Activated CD4-positive, alpha-beta T cell treated with anti-CD3 and anti-CD28 coated beads, Interleukin-2, amount 50 U/mL, for 48 hours (primary cell): ENCODE data around the gene SOX6.
"Not testable (repeated sequence)": the region's sequence is repeated elsewhere in the genome, so short reads cannot be mapped to it uniquely, and the experiment has no call there.

Experiments
- DNase-seq, 2 experiments: peaks; one replicate each; pipeline ENCODE4 v3.0.0-alpha.2; 2020

Gene SOX6

GRCh38 chr11:16356057-16356760 lies at the start of gene SOX6:
TSS of gene SOX6 (minus strand) at chr11:16356546. CDS start at chr11:16341248, 15,298 bp downstream.
- DNase-seq, result no peak

DNA sequence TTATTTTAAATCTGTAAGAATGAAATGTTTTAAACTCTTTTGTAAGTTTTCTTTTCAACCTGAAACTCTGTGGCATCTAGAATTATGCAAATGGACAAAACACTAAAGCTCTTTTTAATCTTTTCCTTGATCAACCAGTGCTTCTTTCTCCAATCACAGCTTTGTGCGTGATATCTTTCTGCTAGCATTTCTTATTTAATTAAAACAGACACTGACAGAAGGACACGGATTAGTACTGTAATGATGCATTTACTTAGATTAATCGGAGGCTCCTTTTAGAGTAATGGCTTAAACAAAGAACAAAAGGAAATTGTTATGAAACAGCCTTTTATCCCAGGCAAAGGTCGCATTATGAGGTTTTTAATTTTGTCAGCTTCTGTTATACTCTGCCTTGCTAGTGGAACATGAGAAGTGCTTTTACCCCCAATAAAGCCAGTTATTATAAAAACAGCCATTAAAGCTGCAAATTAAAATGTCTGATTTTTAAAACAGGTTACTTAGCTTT lies 48.5 kb upstream of the SOX6 start:
- DNase-seq, result no peak

DNA sequence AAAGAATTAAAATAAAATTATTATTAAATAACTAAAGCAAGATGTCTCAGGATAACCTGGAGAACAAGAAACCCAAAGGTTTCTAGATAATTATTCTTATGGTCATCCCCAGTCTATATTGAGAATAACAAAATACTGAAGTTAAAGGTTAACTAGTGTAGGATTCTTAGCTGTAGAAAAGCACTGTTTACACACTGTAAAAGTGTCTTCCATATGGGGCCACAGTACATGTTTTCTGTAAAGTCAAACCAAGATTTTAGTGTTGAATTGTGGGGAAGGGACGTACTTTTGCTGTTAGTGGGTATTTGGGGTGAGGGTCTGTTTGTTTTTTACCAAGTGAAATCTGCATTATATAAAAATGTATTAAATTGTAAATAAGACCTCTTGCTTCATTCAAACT lies 47.5 kb upstream of the SOX6 start:
- DNase-seq, result no peak

DNA sequence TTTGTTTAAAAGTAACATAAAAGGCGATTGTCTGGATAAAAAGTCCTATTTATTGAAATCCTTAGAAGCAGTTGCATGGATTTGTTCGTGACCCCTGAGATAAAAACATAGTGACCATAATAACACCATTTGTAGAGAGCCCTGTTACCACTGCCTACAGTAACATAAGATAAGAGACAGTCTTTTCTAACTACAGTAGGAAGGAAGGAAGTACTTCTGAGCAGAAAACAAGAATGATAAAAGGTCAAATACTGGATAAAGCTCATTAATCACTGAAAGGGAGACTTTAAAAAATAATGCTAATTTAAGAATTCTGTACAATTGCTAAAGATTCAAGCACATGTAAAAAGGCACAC lies 47.1 kb upstream of the SOX6 start:
- DNase-seq, result no peak

DNA sequence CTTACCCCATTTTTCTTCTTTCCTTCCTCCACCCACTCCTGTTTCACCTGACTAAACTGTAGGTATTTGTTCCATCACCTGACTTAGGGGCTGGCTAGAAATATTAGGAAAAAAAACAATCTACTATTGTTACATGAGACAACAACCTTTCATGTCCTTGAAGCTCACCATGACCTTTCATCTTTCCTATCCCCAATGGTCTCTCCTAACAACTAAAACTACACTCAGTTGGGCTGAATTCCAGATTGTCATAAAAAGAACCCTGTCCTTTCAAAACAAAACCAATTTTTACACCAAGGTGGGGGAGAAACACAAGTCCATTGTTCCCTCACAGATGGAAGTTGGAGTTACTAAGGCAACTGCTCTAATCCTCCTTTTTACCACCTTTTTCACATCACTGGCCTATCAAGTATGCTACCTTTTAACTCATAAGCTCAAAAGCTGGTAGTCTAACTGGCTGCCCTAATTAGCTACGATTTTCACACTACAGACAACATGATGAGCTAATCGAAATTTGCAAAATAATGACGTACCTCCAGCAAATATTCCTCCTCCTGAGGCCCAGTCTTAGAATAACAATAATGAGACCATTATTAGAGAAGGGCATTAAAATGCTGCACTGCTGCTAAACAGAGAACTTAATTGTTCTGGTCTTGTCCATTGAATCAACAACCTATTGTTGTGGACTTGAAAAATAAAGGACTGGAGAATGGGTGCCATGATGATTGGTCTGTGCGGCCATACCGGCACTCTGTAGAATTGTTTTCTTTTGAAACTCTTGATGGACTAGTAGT lies 46.5 kb upstream of the SOX6 start:
- no peak for DNase-seq

DNA sequence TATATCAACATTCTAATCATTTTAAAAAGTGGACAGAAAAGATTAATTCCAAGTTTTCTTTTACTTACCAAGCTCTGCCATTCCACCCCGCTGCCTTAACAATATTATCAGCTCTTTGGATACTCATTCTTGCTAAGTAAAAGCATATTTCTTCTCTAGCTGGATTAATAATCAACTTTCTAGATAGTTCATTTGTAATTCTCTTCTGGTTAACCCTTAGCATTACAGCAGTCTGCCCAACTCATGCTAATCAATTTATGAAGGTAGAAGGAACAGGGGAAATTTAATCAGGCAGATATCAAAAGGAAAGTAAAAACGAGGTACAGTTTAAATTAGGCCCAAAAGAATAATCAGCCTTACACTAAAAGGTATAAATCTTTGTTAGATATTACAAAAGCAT lies 41.0 kb upstream of the SOX6 start:
- DNase-seq, result no peak

DNA sequence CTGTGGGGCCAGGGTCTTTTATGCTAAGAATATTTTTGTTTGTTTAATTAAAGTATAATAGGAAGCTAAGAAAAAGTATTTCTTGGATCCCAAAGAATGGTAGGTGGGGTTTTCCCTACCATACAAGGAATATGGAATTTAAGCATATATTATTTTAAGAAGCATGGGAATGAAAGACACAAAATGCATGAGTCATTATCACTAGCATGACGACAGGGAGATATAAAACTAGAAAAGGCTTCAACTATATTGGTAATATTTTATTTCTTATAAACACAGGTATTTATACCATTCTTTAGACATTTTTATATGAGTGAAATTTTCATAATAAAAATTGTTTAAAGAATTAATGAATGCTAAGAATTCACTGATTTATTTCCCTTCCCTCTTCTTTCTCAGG lies 39.3 kb upstream of the SOX6 start:
- no peak for DNase-seq

DNA sequence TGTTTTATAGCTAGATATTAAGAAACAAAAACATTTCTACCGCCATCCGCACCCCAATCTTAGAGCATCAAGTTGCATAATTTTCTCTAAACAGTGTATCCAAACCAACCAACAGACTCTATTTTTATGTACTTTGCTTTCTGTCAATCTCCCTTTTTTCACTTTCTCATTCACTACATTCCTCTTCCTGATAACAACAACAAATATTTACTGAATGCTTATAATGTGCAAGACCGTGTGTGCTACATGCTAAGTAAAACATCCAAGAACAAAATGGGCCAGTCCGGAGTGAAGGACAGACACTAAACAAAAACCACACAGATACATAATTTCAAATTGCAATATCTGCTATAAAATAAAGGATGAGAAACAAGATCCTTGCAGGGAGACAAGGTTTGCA lies 38.6 kb upstream of the SOX6 start:
- no peak for DNase-seq

DNA sequence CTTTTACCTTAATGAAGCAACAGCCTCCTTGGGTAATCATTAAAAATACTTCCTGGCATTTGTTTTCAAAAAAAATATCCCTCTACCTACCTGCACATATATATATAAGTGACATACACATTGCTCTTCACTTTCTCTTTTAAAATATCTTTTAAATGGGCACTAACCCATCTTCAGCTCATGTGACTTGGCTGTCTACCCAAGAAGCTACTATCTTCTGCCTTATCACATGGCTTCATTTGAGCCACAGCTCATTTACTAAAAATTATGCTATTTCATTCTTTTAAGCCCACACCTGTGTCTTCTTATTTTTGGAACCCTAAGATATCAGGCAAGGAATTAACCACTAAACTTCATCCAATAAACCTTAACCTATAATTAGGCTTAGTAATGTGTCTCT lies 37.0 kb upstream of the SOX6 start:
- DNase-seq, result no peak

- no peak for DNase-seq
These were observed 36.3 kb upstream of the SOX6 start for GRCh38 chr11:16392616-16393015.

GRCh38 chr11:16390826-16391225 lies 34.5 kb upstream of the SOX6 start:
- DNase-seq, result not testable (repeated sequence)

- DNase-seq, result no peak
These were observed 28.8 kb upstream of the SOX6 start for GRCh38 chr11:16385099-16385498.

GRCh38 chr11:16382638-16383380 lies 26.5 kb upstream of the SOX6 start:
- no peak for DNase-seq

- no peak for DNase-seq
These were observed 25.8 kb upstream of the SOX6 start for GRCh38 chr11:16382186-16382585.

GRCh38 chr11:16380941-16381568 lies 24.7 kb upstream of the SOX6 start:
- no peak for DNase-seq

- no peak for DNase-seq
These were observed 22.6 kb upstream of the SOX6 start for GRCh38 chr11:16378906-16379305.

DNA sequence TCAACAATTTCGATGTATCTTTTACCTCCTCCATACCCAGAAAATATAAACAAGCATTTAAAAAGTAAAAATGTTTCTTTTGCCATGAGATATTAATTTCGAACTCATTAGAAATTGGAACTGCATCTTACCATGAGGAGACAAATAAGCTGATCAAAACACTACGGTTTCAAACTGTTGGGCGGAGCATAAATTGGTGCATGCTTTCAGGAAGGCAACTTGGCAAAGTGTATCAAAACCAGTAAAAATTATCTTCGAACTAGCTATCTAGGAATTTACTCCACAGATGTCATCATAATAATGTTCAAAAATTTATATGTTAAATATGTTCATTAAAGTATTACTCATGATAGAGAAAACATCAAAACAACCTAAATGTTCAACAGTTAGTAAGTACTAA lies 21.4 kb upstream of the SOX6 start:
- no peak for DNase-seq

- not testable (repeated sequence) for DNase-seq
These were observed 19.3 kb upstream of the SOX6 start for GRCh38 chr11:16375664-16376063.

- DNase-seq, result no peak
These were observed 17.4 kb upstream of the SOX6 start for GRCh38 chr11:16373768-16374167.

DNA sequence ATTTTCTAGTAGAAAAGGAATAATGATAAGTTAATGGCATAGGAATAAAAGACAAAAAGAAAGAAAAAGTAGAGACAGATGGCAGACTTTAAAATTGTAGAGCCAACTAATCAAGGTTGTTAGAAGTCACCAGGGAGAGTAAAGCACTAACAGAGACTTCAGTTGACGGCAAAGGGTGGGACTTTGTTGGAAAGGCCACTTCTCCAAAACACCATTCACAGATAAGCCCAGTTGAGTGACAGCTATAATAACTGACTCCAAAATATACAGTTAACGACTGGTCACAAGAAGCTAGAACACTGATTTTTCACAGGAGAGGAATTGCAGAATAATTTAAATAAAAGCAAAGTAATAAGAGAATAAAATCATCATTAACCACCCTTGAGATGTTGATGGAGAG lies 16.0 kb upstream of the SOX6 start:
- no peak for DNase-seq

DNA sequence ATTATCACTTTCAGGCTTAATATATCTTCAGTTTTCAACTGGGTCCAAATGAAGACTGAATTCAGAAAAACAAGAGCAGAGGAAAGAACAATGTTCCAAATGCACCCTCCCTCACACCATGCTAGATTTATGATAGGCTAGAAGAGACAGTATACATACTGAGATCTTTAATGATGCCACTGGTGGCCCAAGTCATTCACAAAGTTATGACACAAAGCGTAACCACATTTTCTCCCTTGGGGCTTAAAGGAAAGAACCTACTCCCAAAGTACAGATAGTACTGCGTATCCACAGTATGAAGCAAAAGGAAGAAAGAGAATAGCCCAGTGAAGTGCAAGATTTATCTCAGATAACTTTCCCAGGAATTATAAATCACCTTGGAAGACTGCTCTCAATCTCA lies 10.9 kb upstream of the SOX6 start:
- no peak for DNase-seq

DNA sequence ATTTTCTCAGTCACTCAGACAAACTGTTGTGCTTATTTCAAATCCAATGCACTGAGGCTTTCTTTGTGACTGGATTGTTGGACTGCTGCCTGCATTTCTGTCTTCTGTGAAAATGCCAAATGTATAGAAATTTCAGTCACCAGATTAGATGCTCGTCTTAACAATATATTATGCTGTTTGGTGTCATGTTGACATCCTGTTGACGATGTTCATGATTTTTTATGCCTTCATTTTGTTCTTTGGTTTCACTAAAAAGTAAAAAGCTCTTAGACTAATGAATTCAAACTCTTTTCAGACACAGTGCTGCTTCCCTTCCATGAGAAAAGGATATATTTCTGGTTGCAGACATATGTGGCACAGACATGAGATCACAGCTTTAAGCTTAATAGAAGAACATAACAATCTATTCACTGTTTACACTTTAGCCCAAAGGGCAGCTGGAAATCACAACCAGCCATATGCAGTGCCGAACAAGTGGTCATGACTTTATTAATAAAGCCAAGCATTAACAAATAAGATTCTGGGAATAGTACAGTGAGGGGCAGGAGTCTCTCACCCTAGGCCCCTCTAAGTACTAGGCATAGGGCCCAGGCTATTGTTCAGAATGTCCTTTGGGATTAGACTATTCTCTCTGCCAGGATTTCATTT lies 9.4 kb upstream of the SOX6 start:
- DNase-seq, result no peak

DNA sequence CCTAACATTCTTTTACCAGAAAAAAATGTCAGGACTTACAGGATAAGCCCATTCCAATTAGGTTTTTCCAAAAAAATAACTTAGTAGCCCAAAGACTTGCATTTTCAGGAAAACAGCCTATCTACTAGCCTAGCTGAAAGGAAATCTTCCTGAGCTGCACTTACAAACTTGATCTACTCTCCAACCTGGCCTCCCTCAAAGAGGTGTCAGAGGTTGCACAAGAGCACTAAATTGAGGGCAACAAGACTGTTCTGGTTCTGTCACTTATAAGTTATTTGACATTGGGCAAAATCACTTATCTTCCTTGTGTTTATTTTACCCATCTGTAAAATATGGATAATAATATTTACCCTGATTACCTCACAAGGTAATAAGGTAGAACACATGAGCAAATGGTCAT lies 7.9 kb upstream of the SOX6 start:
- no peak for DNase-seq
